HG03469 (cell line): ENCODE results near the gene SHISA4.
"Not testable (repeated sequence)": the region's sequence is repeated elsewhere in the genome, so short reads cannot be mapped to it uniquely, and the experiment has no call there.

Source experiments
- ATAC-seq: cut with Tn5 transposase; IDR thresholded peaks from one replicate; pipeline ENCODE4 v1.9.1; 2021; ENCODE audit warnings: mild to moderate bottlenecking, moderate library complexity, moderate number of reproducible peaks; ENCODE audit not compliant: unreplicated experiment

SHISA4 gene

GRCh38 chr1:201925301-201925567 is 36.5 kb downstream of the SHISA4 start:
- no peak for ATAC-seq

DNA sequence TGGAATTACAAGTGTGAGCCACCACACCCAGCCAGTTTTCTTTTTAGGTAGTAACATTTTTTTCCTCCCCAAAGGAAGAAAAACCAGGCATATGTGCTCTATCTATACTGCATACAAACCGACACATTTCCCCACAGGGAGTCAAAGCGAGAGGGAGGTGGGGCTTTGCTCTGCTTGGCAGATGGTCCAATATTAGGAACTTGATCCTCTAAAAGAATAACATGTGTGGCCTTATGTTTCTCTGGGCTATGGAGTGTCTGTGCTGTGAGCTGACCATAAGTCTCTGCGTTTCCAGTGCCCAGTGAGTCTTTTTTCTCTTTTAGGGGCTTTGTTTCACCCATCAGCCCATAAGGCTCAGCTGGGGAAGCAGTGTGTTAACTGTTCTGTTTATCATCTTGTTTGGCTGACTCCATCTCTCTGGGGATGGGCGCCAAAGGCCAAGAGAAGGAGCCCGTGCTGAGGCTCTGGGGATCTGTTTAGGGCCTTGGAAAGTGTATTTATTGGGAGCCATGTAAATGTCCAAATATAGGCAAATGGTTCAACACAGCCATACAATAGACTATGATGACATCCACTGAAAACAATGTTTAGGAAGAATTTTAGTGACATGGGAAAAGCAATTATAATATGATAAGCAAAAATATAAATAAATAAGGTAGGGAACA is 37.4 kb downstream of the SHISA4 start:
- ATAC-seq: no peak

DNA sequence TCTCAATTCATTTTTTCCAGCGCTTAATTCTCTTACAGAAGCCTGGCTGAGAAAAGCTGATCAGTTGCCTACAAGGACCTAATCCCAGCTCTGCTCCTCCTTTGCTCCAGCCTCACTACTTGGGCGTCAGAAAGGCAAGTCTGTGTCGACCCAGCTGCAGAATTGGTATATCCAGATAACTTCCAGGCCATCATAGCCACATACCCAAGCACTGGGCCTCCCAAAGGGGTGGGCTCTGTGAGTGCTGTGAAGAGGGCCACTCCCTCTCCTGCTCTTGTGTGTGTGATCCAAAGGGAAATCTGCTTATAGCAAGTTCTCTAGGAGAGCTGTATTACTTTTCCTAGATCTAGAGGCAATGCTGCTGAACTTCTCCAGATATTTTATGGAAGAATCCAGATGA is 39.6 kb downstream of the SHISA4 start:
- ATAC-seq: no peak

DNA sequence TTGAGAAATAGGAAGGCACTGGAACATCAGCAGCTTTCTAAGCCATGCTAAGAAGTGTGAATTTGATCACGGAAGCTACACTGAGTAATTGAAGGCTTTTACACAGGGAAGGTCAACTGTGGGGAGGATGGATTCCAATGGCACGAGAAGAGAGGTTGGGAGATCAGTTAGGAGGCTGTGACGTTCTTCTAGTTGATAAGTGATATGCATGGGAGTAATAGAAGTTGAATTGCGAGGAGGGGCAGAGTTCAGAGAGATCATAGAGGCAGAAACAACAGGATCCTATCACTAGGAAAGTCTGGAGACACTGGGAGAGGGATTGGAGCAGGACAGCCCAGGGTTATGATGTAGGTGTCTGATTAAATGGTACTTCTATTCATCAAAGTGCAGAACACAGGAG is 41.4 kb downstream of the SHISA4 start:
- ATAC-seq: no peak

- ATAC-seq: no peak
These were observed 42.1 kb downstream of the SHISA4 start for GRCh38 chr1:201930803-201931202.

DNA sequence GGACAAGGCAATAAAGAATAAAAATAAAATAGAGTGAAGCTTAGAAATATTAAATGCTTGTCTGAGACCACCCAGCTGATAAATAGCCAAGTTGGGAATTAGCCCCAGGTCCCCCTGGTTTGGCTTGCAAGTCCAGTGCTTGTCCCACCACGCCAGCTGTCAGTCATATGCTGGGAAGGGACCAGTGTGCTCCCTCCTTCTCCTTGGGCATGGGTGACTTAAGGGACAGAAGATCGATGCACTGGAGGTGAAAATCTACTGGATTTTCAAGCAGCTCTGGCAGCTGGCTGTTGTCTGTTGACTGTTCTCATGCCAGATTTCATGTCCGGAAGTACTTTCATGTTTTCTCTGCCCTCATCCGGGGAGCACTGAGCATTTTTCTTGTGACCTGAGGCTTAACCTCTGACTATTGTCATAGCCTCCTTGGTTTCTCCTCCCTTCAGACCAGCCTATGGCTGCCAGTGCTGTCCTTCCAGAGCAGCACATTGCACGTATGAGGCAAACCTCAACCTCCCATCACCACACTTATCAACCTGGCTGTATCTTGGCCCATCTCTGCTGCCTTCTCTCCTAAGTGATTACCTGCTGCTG is 45.2 kb downstream of the SHISA4 start:
- no peak for ATAC-seq

DNA sequence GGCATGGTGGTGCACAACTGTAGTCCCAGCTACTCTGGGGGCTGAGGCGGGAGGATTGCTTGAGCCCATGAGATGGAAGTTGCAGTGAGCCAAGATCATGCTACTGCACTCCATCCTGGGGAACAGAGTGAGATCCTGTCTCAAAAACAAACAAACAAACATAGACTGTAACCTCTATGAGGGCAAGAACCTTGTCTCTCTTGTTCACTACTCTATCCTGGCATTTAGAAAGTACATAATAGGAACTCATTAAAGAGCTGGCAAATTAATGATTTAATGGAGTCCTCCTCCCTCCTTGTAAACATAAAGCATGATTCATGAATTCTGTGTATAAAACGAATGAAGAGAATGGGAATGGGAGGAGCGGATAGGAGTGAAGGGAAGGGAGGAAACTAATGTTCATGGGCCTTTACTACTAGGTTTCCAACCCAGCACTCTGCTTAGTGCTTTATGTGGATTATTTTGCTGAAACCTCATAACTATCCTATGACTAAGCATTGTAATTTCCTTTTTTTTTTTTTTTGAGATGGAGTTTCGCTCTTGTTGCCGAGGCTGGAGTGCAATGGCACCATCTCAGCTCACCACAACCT is 49.0 kb downstream of the SHISA4 start:
- ATAC-seq: no peak

DNA sequence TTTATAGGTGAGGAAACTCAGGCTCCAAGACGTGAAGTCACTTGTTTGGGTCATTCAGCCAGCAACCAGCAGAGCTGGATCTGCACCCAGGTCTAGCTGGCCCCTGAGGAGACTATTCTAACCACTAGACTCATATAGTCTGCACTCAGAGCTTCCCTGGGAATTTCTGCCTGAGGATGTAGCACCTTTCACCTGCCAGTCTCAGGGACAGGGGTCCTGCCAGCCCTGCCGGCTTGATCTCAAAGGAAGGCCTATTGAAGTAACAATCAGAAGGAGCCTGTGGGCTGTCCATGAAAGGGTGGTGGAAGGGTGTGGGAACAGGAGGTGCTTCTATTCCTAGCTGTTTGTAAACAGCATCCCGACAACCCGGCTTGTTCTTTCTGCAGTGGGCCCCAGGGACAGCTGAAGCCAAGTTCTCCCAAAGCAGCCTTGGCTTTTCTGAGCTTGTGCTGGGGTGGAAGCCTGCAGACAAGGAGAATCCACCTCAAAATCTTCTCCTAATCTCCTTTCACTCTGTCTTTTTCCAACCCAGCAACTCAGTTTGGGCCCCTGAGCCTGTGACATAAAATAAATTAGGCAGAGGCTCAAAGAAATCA is 49.8 kb downstream of the SHISA4 start:
- ATAC-seq: no peak

- no peak for ATAC-seq
These were observed 50.5 kb downstream of the SHISA4 start for GRCh38 chr1:201939148-201939547.

- ATAC-seq: no peak
These were observed 50.9 kb downstream of the SHISA4 start for GRCh38 chr1:201939574-201939973.

DNA sequence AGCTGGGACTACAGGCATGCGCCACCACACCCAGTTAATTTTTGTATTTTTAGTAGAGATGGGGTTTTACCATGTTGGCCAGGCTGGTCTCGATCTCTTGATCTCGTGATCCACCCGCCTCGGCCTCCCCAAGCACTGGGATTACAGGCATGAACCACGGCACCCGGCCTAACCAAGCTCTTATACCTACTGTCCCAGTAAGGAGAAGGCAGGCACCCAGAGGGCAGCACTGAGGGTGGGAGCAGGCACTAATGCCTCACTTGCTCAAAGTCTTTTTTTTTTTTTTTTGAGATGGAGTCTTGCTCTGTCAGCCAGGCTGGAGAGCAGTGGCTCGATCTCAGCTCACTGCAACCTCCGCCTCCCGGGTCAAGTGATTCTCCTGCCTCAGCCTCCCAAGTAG is 51.6 kb downstream of the SHISA4 start:
- not testable (repeated sequence) for ATAC-seq

GRCh38 chr1:201941420-201942128 is 52.9 kb downstream of the SHISA4 start:
- no peak for ATAC-seq

DNA sequence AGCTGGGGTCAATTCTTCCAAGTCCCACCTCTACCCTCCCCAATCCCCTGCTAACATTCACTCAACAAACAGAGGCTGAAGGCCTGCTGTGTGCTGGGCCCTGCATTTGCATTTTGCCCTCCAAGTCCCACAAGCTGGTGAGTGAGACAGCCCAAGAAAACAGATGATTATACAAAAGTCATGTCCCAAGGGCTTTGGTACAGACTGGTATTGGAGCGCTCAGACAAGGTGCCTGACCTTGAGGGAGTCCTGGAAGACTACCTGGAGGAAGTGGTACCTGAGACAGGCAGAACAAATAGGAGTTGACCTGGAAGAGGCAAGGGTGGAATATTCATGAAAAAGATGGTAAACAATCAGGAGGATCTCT is 53.4 kb downstream of the SHISA4 start:
- ATAC-seq: no peak
